ENCODE data around the gene SNTA1. TPM values are rescaled to one million over a fixed set of nuclear protein-coding genes. Genes with fewer than 3 reads are reported as not detected.
A peak's percentile ranks its signal among the peaks of the same experiment; 100 is the strongest.

SNTA1 gene
- total and polyA plus RNA-seq, 2 of the 13 experiments (the other 11 are each of a cell fraction or from before 2014, with no cell fraction given), result 16.4 to 18.3 TPM

- TF ChIP-seq ARID5B (CRISPR knock-in tag; IDR thresholded peaks at IDR 0.05), result peak; percentile 100
- no peak for TF ChIP-seq SETDB1 (CRISPR knock-in tag; IDR thresholded peaks at IDR 0.05; ENCODE audit: borderline replicate concordance)
- TF ChIP-seq ZBTB4 (CRISPR knock-in tag; IDR thresholded peaks at IDR 0.05; ENCODE audit: borderline replicate concordance), result peak; percentile 84; the same call in 1 of the 2 replicates
- peak; percentile 61 for TF ChIP-seq HNF4A (CRISPR knock-in tag; IDR thresholded peaks at IDR 0.05)
- no peak for TF ChIP-seq AGO2 (optimal IDR thresholded peaks at IDR 0.05; ENCODE audit: low read depth, low read length)
- no peak for TF ChIP-seq GZF1 (CRISPR knock-in tag; IDR thresholded peaks at IDR 0.05)
- no peak for TF ChIP-seq IKZF1 (IDR thresholded peaks at IDR 0.05)
- peak; percentile 65; the same call in 1 of the 2 replicates for TF ChIP-seq KDM5B (CRISPR knock-in tag; IDR thresholded peaks at IDR 0.05; ENCODE audit: borderline replicate concordance)
- TF ChIP-seq ZBTB1 (CRISPR knock-in tag; IDR thresholded peaks at IDR 0.05; ENCODE audit: borderline replicate concordance), result no peak
- peak; percentile 81; the same call in 1 of the 2 replicates for TF ChIP-seq ZNF232 (CRISPR knock-in tag; IDR thresholded peaks at IDR 0.05; ENCODE audit: borderline replicate concordance)
- peak; percentile 93; the same call in 1 of the 2 replicates for TF ChIP-seq PITX1 (CRISPR knock-in tag; IDR thresholded peaks at IDR 0.05)
- no peak for TF ChIP-seq ZNF761 (CRISPR knock-in tag; conservative IDR thresholded peaks at IDR 0.05)
- peak; percentile 93; the same call in 1 of the 2 replicates for TF ChIP-seq RXRA (CRISPR knock-in tag; IDR thresholded peaks at IDR 0.05)
- no peak; the same call in 1 of the 2 replicates for TF ChIP-seq GMEB1 (CRISPR knock-in tag; IDR thresholded peaks at IDR 0.05; ENCODE audit: borderline replicate concordance)
- TF ChIP-seq SOX5 (CRISPR knock-in tag; IDR thresholded peaks at IDR 0.05; ENCODE audit: borderline replicate concordance), result peak; percentile 97; the same call in 1 of the 2 replicates
- TF ChIP-seq LRRFIP1 (CRISPR knock-in tag; conservative IDR thresholded peaks at IDR 0.05), result no peak
- TF ChIP-seq JUNB (CRISPR knock-in tag; IDR thresholded peaks at IDR 0.05; ENCODE audit: borderline replicate concordance), result peak; percentile 99
These were observed 69.6 kb downstream of the SNTA1 start (continued) for GRCh38 chr20:33373735-33374605.
